Gastrocnemius medialis (tissue), 4 donors: ENCODE results near the gene NR2E1. TPM values are rescaled to one million over a fixed set of nuclear protein-coding genes. Genes with fewer than 3 reads are reported as not detected.

Source experiments
- ATAC-seq, 2 donors: fragments of 150-250 bp; one replicate each; pipeline ENCODE4 v1.9.1; 2016
- DNase-seq, 2 donors: peaks; one replicate each; pipeline ENCODE4 v3.0.0-alpha.2; 2019
- H3K27ac ChIP-seq, 4 donors: fragments of 200-600 bp; sonication (generic); 1 replicate in 1 of 4; 2 replicates in 3 of 4; pipeline ENCODE4 v1.5.1; 2016 to 2018; ENCODE audit warnings: mild to moderate bottlenecking in 2 of 4, moderate library complexity in 1 of 4
- H3K27me3 ChIP-seq, 3 donors: fragments of 200-600 bp; sonication (generic) in 2 of 3; 1 replicate in 1 of 3; 2 replicates in 2 of 3; pipeline versions ENCODE4 v1.5.1 to v1.6.0; 2016 to 2019; ENCODE audit warnings: mild to moderate bottlenecking in 1 of 3, moderate library complexity in 1 of 3
- H3K36me3 ChIP-seq, 2 donors: fragments of 200-600 bp; sonication (generic) in 1 of 2; one replicate each; pipeline ENCODE4 v1.5.1; 2017 to 2018
- H3K4me1 ChIP-seq, 2 donors: fragments of 200-600 bp; sonication (generic) in 1 of 2; one replicate each; pipeline ENCODE4 v1.5.1; 2016 to 2017; ENCODE audit warnings: mild to moderate bottlenecking in 2 of 2
- H3K4me3 ChIP-seq, 4 donors: fragments of 200-600 bp; sonication (generic) in 3 of 4; 1 replicate in 1 of 4; 2 replicates in 3 of 4; pipeline ENCODE4 v1.5.1; 2016 to 2019; ENCODE audit warnings: mild to moderate bottlenecking in 2 of 4
- H3K9me3 ChIP-seq, 3 donors: fragments of 200-600 bp; sonication (generic) in 2 of 3; 1 replicate in 1 of 3; 2 replicates in 2 of 3; pipeline ENCODE4 v1.5.1; 2016 to 2019
- CTCF ChIP-seq, 5 experiments: fragments of 450-650 bp in 3 of 5; fragments of 200-600 bp in 2 of 5; sonication (generic) in 2 of 5; IDR thresholded peaks in 4 of 5; conservative IDR thresholded peaks in 1 of 5; 1 replicate in 4 of 5; 2 replicates in 1 of 5; pipeline ENCODE4 v1.5.1; 2016 to 2019; ENCODE audit warnings: antibody characterized with exemption in 5 of 5, mild to moderate bottlenecking in 3 of 5, moderate library complexity in 3 of 5
- POLR2A ChIP-seq, 2 donors: fragments of 450-650 bp; IDR thresholded peaks; one replicate each; pipeline ENCODE4 v1.6.1; 2017; ENCODE audit warnings: antibody characterized with exemption in 2 of 2, mild to moderate bottlenecking in 2 of 2, moderate library complexity in 2 of 2
- in situ Hi-C, 4 donors: fragments of 200-750 bp; cut with MboI; loops; one replicate each; pipeline versions ENCODE4 v1.15.0 to v1.8.0; 2017; ENCODE audit warnings: low sequenced_read_pairs in 4 of 4
- intact Hi-C: fragments of 100-400 bp; cut with DNase I; formaldehyde crosslinking; loops from one replicate; pipeline ENCODE4 v1.15.1; 2023; ENCODE audit warnings: low total_unique reads
- total RNA-seq, 4 donors: library from RNA; depleted of rRNA; stranded (reverse); fragments of >200 nt; gene quantifications; one replicate each; pipeline versions ENCODE4 v1.1.0 to v1.2.3, GENCODE V29; 2016

NR2E1 gene
- total RNA-seq, 4 donors from 2014 or later, result not detected

- no peak for ATAC-seq
- in situ Hi-C loops, result no loop called here
These were observed 34.4 kb downstream of the NR2E1 start for GRCh38 chr6:108200186-108200585.

GRCh38 chr6:108200631-108201030 lies 34.8 kb downstream of the NR2E1 start:
- no peaks in the 10 kb centered on the region for H3K9me3 ChIP-seq
- H3K27ac ChIP-seq, result no peak overlapping the region
- no peaks in the 10 kb centered on the region for H3K27me3 ChIP-seq
- TF ChIP-seq CTCF (IDR thresholded peaks at IDR 0.05 in 4 of 5, conservative IDR thresholded peaks at IDR 0.05 in 1 of 5) (no peak), POLR2A (IDR thresholded peaks at IDR 0.05) (no peak)
- no peaks in the 10 kb centered on the region for H3K36me3 ChIP-seq
- in situ Hi-C loops (no loop called here), intact Hi-C loops (no loop called here)
- H3K4me3 ChIP-seq, result no peak overlapping the region
- peaks cover 7 to 8% of the 10 kb centered on the region in 2 donors for H3K4me1 ChIP-seq
- no peak for DNase-seq
- no peak for ATAC-seq

More at GRCh38 chr6:108200186-108200585, 34.4 kb downstream of the NR2E1 start:
- DNase-seq, result no peak
- H3K4me1 ChIP-seq, result peaks cover 7 to 8% of the 10 kb centered on the region in 2 donors
- H3K27me3 ChIP-seq, result no peaks in the 10 kb centered on the region
- TF ChIP-seq POLR2A (IDR thresholded peaks at IDR 0.05) (no peak), CTCF (IDR thresholded peaks at IDR 0.05 in 4 of 5, conservative IDR thresholded peaks at IDR 0.05 in 1 of 5) (no peak)
- no peak overlapping the region for H3K27ac ChIP-seq
- no peaks in the 10 kb centered on the region for H3K9me3 ChIP-seq
- no peaks in the 10 kb centered on the region for H3K36me3 ChIP-seq
- H3K4me3 ChIP-seq, result no peak overlapping the region
- intact Hi-C loops, result no loop called here

- ATAC-seq (no peak), DNase-seq (no peak)
- Histone ChIP-seq H3K4me1 (peaks cover 7 to 8% of the 10 kb centered on the region in 2 donors), H3K36me3 (no peaks in the 10 kb centered on the region), H3K4me3 (no peak overlapping the region), H3K27ac (no peak overlapping the region), H3K27me3 (no peaks in the 10 kb centered on the region), H3K9me3 (no peaks in the 10 kb centered on the region)
- in situ Hi-C loops (no loop called here), intact Hi-C loops (no loop called here)
- TF ChIP-seq CTCF (IDR thresholded peaks at IDR 0.05 in 4 of 5, conservative IDR thresholded peaks at IDR 0.05 in 1 of 5) (no peak), POLR2A (IDR thresholded peaks at IDR 0.05) (no peak)
These were observed 37.6 kb downstream of the NR2E1 start for GRCh38 chr6:108203189-108204112.

- Histone ChIP-seq H3K27me3 (no peaks in the 10 kb centered on the region), H3K27ac (no peak overlapping the region), H3K36me3 (peaks cover 0 to 20% of the 10 kb centered on the region in 2 donors), H3K4me3 (no peak overlapping the region), H3K9me3 (no peaks in the 10 kb centered on the region), H3K4me1 (peaks cover 7 to 8% of the 10 kb centered on the region in 2 donors)
- DNase-seq (no peak), ATAC-seq (no peak)
- in situ Hi-C loops, result no loop called here
- intact Hi-C loops, result no loop called here
- TF ChIP-seq CTCF (IDR thresholded peaks at IDR 0.05 in 4 of 5, conservative IDR thresholded peaks at IDR 0.05 in 1 of 5) (no peak), POLR2A (IDR thresholded peaks at IDR 0.05) (no peak)
These were observed 41.2 kb downstream of the NR2E1 start for GRCh38 chr6:108207013-108207412.
